ENCODE results near the gene NPLOC4.

- TF ChIP-seq CTCF (IDR thresholded peaks at IDR 0.05) (no peak), ZFX (IDR thresholded peaks at IDR 0.05; ENCODE audit: borderline replicate concordance) (no peak)
Measured at GRCh38 chr17:81545160-81545949, 91.6 kb downstream of the NPLOC4 start.

Data from 22Rv1 (cell line).